Endothelial cell of umbilical vein (primary cell): Measurements from ENCODE around the gene CIAO3. TPM values are rescaled to one million over a fixed set of nuclear protein-coding genes. Genes with fewer than 3 reads are reported as not detected.

ENCODE experiments used
- BruUV-seq: library from RNA; stranded (reverse); fragments of 400-500 nt; replicated peaks from 2 replicates; lab custom pipeline; 2021; lab: Mats Ljungman, UMichigan
- CTCF ChIA-PET: fragments of 300-600, 350-600 bp; sonication (Branson Sonifier 250); formaldehyde crosslinking; loops from one replicate; lab custom pipeline; 2021; ENCODE audit warnings: antibody characterized with exemption, inconsistent platforms; lab: Charles Lee
- POLR2A ChIA-PET: fragments of 300-600, 350-600 bp; sonication (Branson Sonifier 250); formaldehyde crosslinking; loops from one replicate; lab custom pipeline; 2021; ENCODE audit warnings: antibody characterized with exemption, inconsistent platforms; lab: Charles Lee
- DNase-seq: peaks from one replicate; pipeline ENCODE4 v3.0.0-alpha.2; 2011; ENCODE audit warnings: low read depth, low spot score
- FAIRE-seq: peaks from 2 replicates; lab custom pipeline; 2011; peaks lifted over from hg19 to GRCh38; lab: Jason Lieb, UNC
- H2AFZ ChIP-seq: 2 replicates; pipeline ENCODE4 v1.6.0; 2012; ENCODE audit warnings: low read depth, low read length, control low read depth, inconsistent platforms
- H3K27ac ChIP-seq: 2 replicates; pipeline ENCODE4 v1.5.1; 2011; ENCODE audit warnings: low read depth, mild to moderate bottlenecking, control low read depth, low read length, moderate library complexity; ENCODE audit not compliant: insufficient read depth
- H3K27me3 ChIP-seq, 2 experiments: 2 replicates each; pipeline versions ENCODE4 v1.6.0 to v1.6.1; 2011; ENCODE audit warnings: low read length in 2 of 2, mixed read lengths in 1 of 2; ENCODE audit not compliant: control insufficient read depth in 2 of 2, insufficient read depth in 2 of 2
- H3K36me3 ChIP-seq, 2 experiments: 2 replicates in 1 of 2; 3 replicates in 1 of 2; pipeline ENCODE4 v1.5.1; 2011; ENCODE audit warnings: low read length in 2 of 2, mild to moderate bottlenecking in 1 of 2, moderate library complexity in 1 of 2; ENCODE audit not compliant: control insufficient read depth in 2 of 2, insufficient read depth in 2 of 2; ENCODE audit errors: extremely low read depth in 1 of 2
- H3K4me1 ChIP-seq: 3 replicates; pipeline ENCODE4 v1.5.1; 2011; ENCODE audit warnings: mild to moderate bottlenecking, low read length; ENCODE audit not compliant: control insufficient read depth, insufficient read depth; ENCODE audit errors: extremely low read depth
- H3K4me2 ChIP-seq: 2 replicates; pipeline ENCODE4 v1.6.1; 2011; ENCODE audit warnings: low read length, control low read depth, mixed read lengths; ENCODE audit not compliant: insufficient read depth
- H3K4me3 ChIP-seq, 3 experiments: fragments of 200-600 bp in 1 of 3; sonication (generic), shearing (Covaris generic) in 1 of 3; replicated peaks in 1 of 3; 2 replicates each; pipeline ENCODE4 v1.5.1; 2011 to 2016; ENCODE audit warnings: control low read depth in 3 of 3, low read length in 3 of 3, mild to moderate bottlenecking in 2 of 3, inconsistent platforms in 1 of 3, low read depth in 1 of 3, moderate library complexity in 1 of 3; ENCODE audit not compliant: insufficient read depth in 1 of 3
- H3K79me2 ChIP-seq: 2 replicates; pipeline ENCODE4 v1.6.0; 2012; ENCODE audit warnings: low read length, inconsistent platforms; ENCODE audit not compliant: control insufficient read depth, insufficient read depth
- H3K9ac ChIP-seq: replicated peaks from 2 replicates; pipeline ENCODE3; 2011; ENCODE audit warnings: low read length, control low read depth; ENCODE audit not compliant: insufficient read depth; ENCODE audit errors: extremely low read depth
- H3K9me1 ChIP-seq: replicated peaks from 3 replicates; pipeline ENCODE4 v1.6.0; 2011; ENCODE audit warnings: mild to moderate bottlenecking, low read length; ENCODE audit not compliant: control insufficient read depth, insufficient read depth; ENCODE audit errors: extremely low read depth
- H3K9me3 ChIP-seq: replicated peaks from 2 replicates; pipeline ENCODE4 v1.5.1; 2012; ENCODE audit warnings: low read length, inconsistent platforms; ENCODE audit not compliant: control insufficient read depth, insufficient read depth
- H4K20me1 ChIP-seq: replicated peaks from 2 replicates; pipeline ENCODE3; 2011; ENCODE audit warnings: mild to moderate bottlenecking, low read length; ENCODE audit not compliant: control insufficient read depth, insufficient read depth; ENCODE audit errors: extremely low read depth
- EZH2 ChIP-seq: IDR thresholded peaks from 2 replicates; pipeline ENCODE4 v1.6.1; 2012; ENCODE audit warnings: borderline replicate concordance, low read depth, mild to moderate bottlenecking, moderate library complexity, low read length, inconsistent platforms; ENCODE audit not compliant: severe bottlenecking
- FOS ChIP-seq: IDR thresholded peaks from 2 replicates; pipeline ENCODE4 v1.6.1; 2011; ENCODE audit warnings: mild to moderate bottlenecking, low read length, moderate library complexity, borderline replicate concordance; ENCODE audit not compliant: insufficient read depth
- GATA2 ChIP-seq: IDR thresholded peaks from 2 replicates; pipeline ENCODE4 v1.7.0; 2011; ENCODE audit warnings: low read depth, mild to moderate bottlenecking, moderate library complexity, mixed read lengths, low read length; ENCODE audit not compliant: insufficient read length, insufficient read depth
- JUN ChIP-seq: IDR thresholded peaks from 2 replicates; pipeline ENCODE4 v1.6.1; 2011; ENCODE audit warnings: borderline replicate concordance, low read depth; ENCODE audit not compliant: insufficient read length, insufficient read depth
- MYC ChIP-seq: IDR thresholded peaks from one replicate; pipeline ENCODE4 v1.6.1; 2011; ENCODE audit warnings: mild to moderate bottlenecking, low read depth, low read length
- POLR2A ChIP-seq: IDR thresholded peaks from 2 replicates; pipeline ENCODE4 v1.6.1; 2012; ENCODE audit warnings: low read depth, mild to moderate bottlenecking, control low read depth, low read length
- POLR2AphosphoS5 ChIP-seq: IDR thresholded peaks from 2 replicates; pipeline ENCODE4 v1.6.1; 2012; ENCODE audit warnings: low read depth, mild to moderate bottlenecking, control low read depth, low read length, moderate library complexity; ENCODE audit not compliant: insufficient read depth
- dilution Hi-C: fragments of 300-500 bp; cut with MboI; formaldehyde crosslinking; loops from one replicate; pipeline ENCODE4 v1.15.0; 2019; ENCODE audit warnings: low sequenced_read_pairs; ENCODE audit not compliant: extremely low pct_ligation_motif_present
- intact Hi-C: fragments of 100-400 bp; cut with micrococcal nuclease; formaldehyde crosslinking; loops from one replicate; pipeline ENCODE4 v1.10.0; 2022
- polyA plus RNA-seq, 4 experiments: library from polyadenylated mRNA; depleted of rRNA in 3 of 4; stranded (reverse) in 3 of 4; unstranded in 1 of 4; fragments of >200 nt; gene quantifications; 2 replicates each; pipeline versions ENCODE4 v1.2.1 to v1.2.3, GENCODE V29; 2011 to 2012; ENCODE audit warnings: missing spikeins in 1 of 4
- total RNA-seq: library from RNA; stranded (reverse); gene quantifications from 2 replicates; pipeline ENCODE4 v1.2.3, GENCODE V29; 2021
- TF ChIP-seq, protein P1 (sequence below), 2 donors: IDR thresholded peaks; 1 replicate in 1 of 2; 2 replicates in 1 of 2; pipeline ENCODE4 v1.5.1; 2011; ENCODE audit warnings: low read length in 2 of 2, mild to moderate bottlenecking in 2 of 2, moderate library complexity in 2 of 2, control low read depth in 1 of 2, inconsistent platforms in 1 of 2, low read depth in 1 of 2; ENCODE audit not compliant: insufficient read depth in 1 of 2; ENCODE audit errors: extremely low read depth in 1 of 2
- TF ChIP-seq, protein P2 (sequence below): IDR thresholded peaks from 2 replicates; pipeline ENCODE4 v1.6.1; 2011; ENCODE audit not compliant: insufficient read depth, insufficient read length

The CIAO3 gene
- total and polyA plus RNA-seq, 2 donors (not counting 3 experiments of a cell fraction or from before 2014, with no cell fraction given) = 23.1 to 33.8 TPM

GRCh38 chr16:740459-740763 is 386 bp downstream of the CIAO3 start:
- Histone ChIP-seq H3K9me3 (no peaks in the 10 kb centered on the region), H3K36me3 (peaks cover 3 to 21% of the 10 kb centered on the region in 2 experiments), H3K4me2 (peak overlapping the region; percentile 61), H4K20me1 (no peaks in the 10 kb centered on the region), H3K4me3 (peak overlapping the region; percentile 48 to 82 (median 70)), H2AFZ (peak overlapping the region; percentile 78), H3K9ac (peak overlapping the region; percentile 76), H3K4me1 (peaks cover 10% of the 10 kb centered on the region), H3K27me3 (no peaks in the 10 kb centered on the region), H3K79me2 (peaks cover 6% of the 10 kb centered on the region), H3K27ac (peak overlapping the region; percentile 27), H3K9me1 (no peaks in the 10 kb centered on the region)
- FAIRE-seq (no peak), DNase-seq (no peak)
- ChIA-PET POLR2A (no interaction called here), CTCF (interaction anchor here (0.8 to 1.5 kb wide), 3 partner anchors 21 to 48 kb away, joined by 4 to 7 read pairs (median 7); partner anchors contain the start of genes CHTF18, METRN and RPUSD1)
- TF ChIP-seq MYC = no peak
- TF ChIP-seq POLR2A = no peak
- no peak for TF ChIP-seq POLR2AphosphoS5
- no peak for TF ChIP-seq EZH2
- no peak for TF ChIP-seq GATA2
- TF ChIP-seq, protein P1, sequence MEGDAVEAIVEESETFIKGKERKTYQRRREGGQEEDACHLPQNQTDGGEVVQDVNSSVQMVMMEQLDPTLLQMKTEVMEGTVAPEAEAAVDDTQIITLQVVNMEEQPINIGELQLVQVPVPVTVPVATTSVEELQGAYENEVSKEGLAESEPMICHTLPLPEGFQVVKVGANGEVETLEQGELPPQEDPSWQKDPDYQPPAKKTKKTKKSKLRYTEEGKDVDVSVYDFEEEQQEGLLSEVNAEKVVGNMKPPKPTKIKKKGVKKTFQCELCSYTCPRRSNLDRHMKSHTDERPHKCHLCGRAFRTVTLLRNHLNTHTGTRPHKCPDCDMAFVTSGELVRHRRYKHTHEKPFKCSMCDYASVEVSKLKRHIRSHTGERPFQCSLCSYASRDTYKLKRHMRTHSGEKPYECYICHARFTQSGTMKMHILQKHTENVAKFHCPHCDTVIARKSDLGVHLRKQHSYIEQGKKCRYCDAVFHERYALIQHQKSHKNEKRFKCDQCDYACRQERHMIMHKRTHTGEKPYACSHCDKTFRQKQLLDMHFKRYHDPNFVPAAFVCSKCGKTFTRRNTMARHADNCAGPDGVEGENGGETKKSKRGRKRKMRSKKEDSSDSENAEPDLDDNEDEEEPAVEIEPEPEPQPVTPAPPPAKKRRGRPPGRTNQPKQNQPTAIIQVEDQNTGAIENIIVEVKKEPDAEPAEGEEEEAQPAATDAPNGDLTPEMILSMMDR (IDR thresholded peaks at IDR 0.05; ENCODE audit: extremely low read depth in 1 of 2, insufficient read depth in 1 of 2, low read depth in 1 of 2, low read length in 2 of 2) = no peak
- TF ChIP-seq JUN = no peak
- TF ChIP-seq FOS = no peak
- TF ChIP-seq, protein P2, sequence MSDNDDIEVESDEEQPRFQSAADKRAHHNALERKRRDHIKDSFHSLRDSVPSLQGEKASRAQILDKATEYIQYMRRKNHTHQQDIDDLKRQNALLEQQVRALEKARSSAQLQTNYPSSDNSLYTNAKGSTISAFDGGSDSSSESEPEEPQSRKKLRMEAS = no peak
- intact Hi-C loops = loop anchor here (5.0 kb wide), 1 partner anchor 47 kb away; the partner anchor contains the start of genes CHTF18 and RPUSD1
- BruUV-seq = TSS peak; percentile 48
- dilution Hi-C loops = no loop called here
